NCI-H1417 (cell line): ENCODE data around the gene CDH16.
"Not testable (repeated sequence)": the region's sequence is repeated elsewhere in the genome, so short reads cannot be mapped to it uniquely, and the experiment has no call there.

ENCODE experiments used
- DNase-seq, 3 experiments: peaks; one replicate each; lab custom pipeline; 2025; lab: John Stamatoyannopoulos, UW

The CDH16 gene

GRCh38 chr16:66872559-66872942, 46.1 kb downstream of the CDH16 start:
- DNase-seq = no peak

GRCh38 chr16:66871840-66872239, 46.8 kb downstream of the CDH16 start:
- no peak for DNase-seq

- DNase-seq = not testable (repeated sequence)
These were observed 47.3 kb downstream of the CDH16 start for GRCh38 chr16:66871363-66871762.

- no peak for DNase-seq
These were observed 49.3 kb downstream of the CDH16 start for GRCh38 chr16:66869424-66869823.

GRCh38 chr16:66863707-66864106, 55.0 kb downstream of the CDH16 start:
- no peak for DNase-seq

- no peak for DNase-seq
These were observed 56.6 kb downstream of the CDH16 start for GRCh38 chr16:66862023-66862520.

- no peak for DNase-seq
These were observed 59.2 kb downstream of the CDH16 start for GRCh38 chr16:66859397-66860068.

GRCh38 chr16:66858740-66859396, 59.8 kb downstream of the CDH16 start:
- no peak for DNase-seq
